GM08714 (cell line): ENCODE data around the gene GNPDA1.
"Not testable (repeated sequence)": the region's sequence is repeated elsewhere in the genome, so short reads cannot be mapped to it uniquely, and the experiment has no call there.

Source experiments
- H3K4me3 ChIP-seq: fragments of 200-500 bp; sonication (Bioruptor generic); 2 replicates; pipeline ENCODE4 v1.5.1; 2014; ENCODE audit warnings: mild to moderate bottlenecking, low read length, inconsistent platforms
- ZNF274 ChIP-seq: IDR thresholded peaks from 2 replicates; pipeline ENCODE4 v1.6.1; 2012; ENCODE audit warnings: mild to moderate bottlenecking, low read depth, low read length

The GNPDA1 gene

GRCh38 chr5:142034994-142035393 lies 22.2 kb upstream of the GNPDA1 start:
- H3K4me3 ChIP-seq, result no peak overlapping the region
- no peak for TF ChIP-seq ZNF274

- not testable (repeated sequence) for H3K4me3 ChIP-seq
Measured at GRCh38 chr5:142033632-142034567, 21.1 kb upstream of the GNPDA1 start.

GRCh38 chr5:142032747-142033631 lies 20.2 kb upstream of the GNPDA1 start:
- no peak for TF ChIP-seq ZNF274
- no peak overlapping the region for H3K4me3 ChIP-seq

GRCh38 chr5:142032150-142032549 lies 19.3 kb upstream of the GNPDA1 start:
- no peak for TF ChIP-seq ZNF274
- no peak overlapping the region for H3K4me3 ChIP-seq

GRCh38 chr5:142025637-142026036 lies 12.8 kb upstream of the GNPDA1 start:
- H3K4me3 ChIP-seq, result no peak overlapping the region
- no peak for TF ChIP-seq ZNF274

- TF ChIP-seq ZNF274, result no peak
- peak overlapping the region; percentile 35 for H3K4me3 ChIP-seq
Measured at GRCh38 chr5:142024771-142025304, 12.0 kb upstream of the GNPDA1 start.

- H3K4me3 ChIP-seq, result no peak overlapping the region
- no peak for TF ChIP-seq ZNF274
Measured at GRCh38 chr5:142023836-142024235, 11.0 kb upstream of the GNPDA1 start.

- TF ChIP-seq ZNF274, result no peak
- H3K4me3 ChIP-seq, result no peak overlapping the region
Measured at GRCh38 chr5:142020122-142020659, 7.4 kb upstream of the GNPDA1 start.

- no peak for TF ChIP-seq ZNF274
- H3K4me3 ChIP-seq, result no peak overlapping the region
Measured at GRCh38 chr5:142017832-142018427, 5.1 kb upstream of the GNPDA1 start.

GRCh38 chr5:142016556-142016955 lies 3.7 kb upstream of the GNPDA1 start:
- H3K4me3 ChIP-seq, result no peak overlapping the region
- TF ChIP-seq ZNF274, result no peak

- H3K4me3 ChIP-seq, result peak overlapping the region; percentile 9; the same call in 1 of the 2 replicates
- TF ChIP-seq ZNF274, result no peak
Measured at GRCh38 chr5:142015781-142016533, 3.1 kb upstream of the GNPDA1 start.

GRCh38 chr5:142014911-142015584 lies 2.2 kb upstream of the GNPDA1 start:
- TF ChIP-seq ZNF274, result no peak
- no peak overlapping the region for H3K4me3 ChIP-seq

GRCh38 chr5:142013734-142014521 lies 1.1 kb upstream of the GNPDA1 start:
- H3K4me3 ChIP-seq, result no peak overlapping the region
- TF ChIP-seq ZNF274, result no peak
